HEK293 (cell line): ENCODE measurements around the gene DEAF1.

ENCODE experiments used
- CTCF ChIA-PET: fragments of 350-600 bp; formaldehyde crosslinking; extraction: SDS; loops from one replicate; lab custom pipeline; 2021; ENCODE audit warnings: antibody characterized with exemption; lab: Yijun Ruan, JAX
- POLR2A ChIA-PET: fragments of 300-600 bp; formaldehyde crosslinking; extraction: SDS; loops from one replicate; lab custom pipeline; 2020; ENCODE audit warnings: antibody characterized with exemption, inconsistent platforms; lab: Yijun Ruan, JAX
- H3K27ac ChIP-seq: fragments of 200-500 bp; sonication (Bioruptor generic); 2 replicates; pipeline ENCODE4 v1.5.1; 2014; ENCODE audit warnings: low read depth, low read length, control low read depth, inconsistent platforms; ENCODE audit errors: extremely low read depth
- H3K36me3 ChIP-seq, 2 experiments: fragments of 200-500 bp in 1 of 2; sonication (Bioruptor generic) in 1 of 2; 1 replicate in 1 of 2; 2 replicates in 1 of 2; pipeline ENCODE4 v1.5.1; 2014 to 2017; ENCODE audit warnings: inconsistent platforms in 2 of 2, low read length in 2 of 2; ENCODE audit not compliant: control insufficient read depth in 2 of 2, insufficient read depth in 1 of 2
- H3K4me1 ChIP-seq: fragments of 200-500 bp; sonication (Bioruptor generic); 2 replicates; pipeline ENCODE4 v1.5.1; 2014; ENCODE audit warnings: mild to moderate bottlenecking, low read length, inconsistent platforms; ENCODE audit not compliant: control insufficient read depth, insufficient read depth
- H3K4me3 ChIP-seq: 2 replicates; pipeline ENCODE4 v1.5.1; 2011; ENCODE audit warnings: low read depth, mild to moderate bottlenecking, control low read depth, low read length, moderate library complexity
- H3K9me3 ChIP-seq: fragments of 200-500 bp; sonication (Bioruptor generic); 2 replicates; pipeline ENCODE4 v1.5.1; 2014; ENCODE audit warnings: low read depth, low read length, inconsistent platforms; ENCODE audit not compliant: control insufficient read depth, insufficient read depth
- ATF2 ChIP-seq: fragments of 450-650 bp; formaldehyde crosslinking; IDR thresholded peaks from 2 replicates; pipeline ENCODE4 v1.5.1; 2016; ENCODE audit warnings: missing biosample characterization, missing genetic modification characterization, low read depth
- BCL6B ChIP-seq: fragments of 450-650 bp; formaldehyde crosslinking; IDR thresholded peaks from 2 replicates; pipeline ENCODE4 v1.5.1; 2017; ENCODE audit warnings: missing biosample characterization, missing genetic modification characterization
- GLI4 ChIP-seq: fragments of 450-650 bp; formaldehyde crosslinking; IDR thresholded peaks from 2 replicates; pipeline ENCODE4 v1.5.1; 2016; ENCODE audit warnings: missing biosample characterization, missing genetic modification characterization
- HOXA7 ChIP-seq: sonication (generic); formaldehyde crosslinking; IDR thresholded peaks from 2 replicates; pipeline ENCODE4 v1.8.1; 2022; ENCODE audit warnings: missing genetic modification reagents, borderline replicate concordance
- IKZF3 ChIP-seq: fragments of 450-650 bp; IDR thresholded peaks from 2 replicates; pipeline ENCODE4 v1.5.0; 2018; ENCODE audit warnings: missing biosample characterization, mild to moderate bottlenecking, missing genetic modification characterization, moderate library complexity
- PRDM4 ChIP-seq: fragments of 450-650 bp; formaldehyde crosslinking; IDR thresholded peaks from 2 replicates; pipeline ENCODE4 v1.5.1; 2017; ENCODE audit warnings: missing biosample characterization, missing genetic modification characterization
- TCF7L2 ChIP-seq: IDR thresholded peaks from 2 replicates; pipeline ENCODE4 v1.6.1; 2011; ENCODE audit warnings: low read depth, mild to moderate bottlenecking, inconsistent platforms, low read length, moderate library complexity, borderline replicate concordance
- ZBTB11 ChIP-seq: fragments of 450-650 bp; formaldehyde crosslinking; conservative IDR thresholded peaks from 2 replicates; pipeline ENCODE4 v1.5.1; 2016; ENCODE audit warnings: low read depth, missing biosample characterization, missing genetic modification characterization
- ZNF138 ChIP-seq: fragments of 450-650 bp; formaldehyde crosslinking; IDR thresholded peaks from 2 replicates; pipeline ENCODE4 v1.5.1; 2016; ENCODE audit warnings: missing biosample characterization, missing genetic modification characterization, borderline replicate concordance
- ZNF202 ChIP-seq: fragments of 450-650 bp; formaldehyde crosslinking; IDR thresholded peaks from 2 replicates; pipeline ENCODE4 v1.5.1; 2016; ENCODE audit warnings: missing biosample characterization, missing genetic modification characterization, borderline replicate concordance
- ZNF239 ChIP-seq: fragments of 450-650 bp; formaldehyde crosslinking; IDR thresholded peaks from 2 replicates; pipeline ENCODE4 v1.5.1; 2016; ENCODE audit warnings: missing biosample characterization, missing genetic modification characterization
- ZNF324 ChIP-seq: fragments of 450-650 bp; formaldehyde crosslinking; IDR thresholded peaks from 2 replicates; pipeline ENCODE4 v1.5.1; 2016; ENCODE audit warnings: missing biosample characterization, missing genetic modification characterization
- ZNF335 ChIP-seq: fragments of 450-650 bp; formaldehyde crosslinking; conservative IDR thresholded peaks from 2 replicates; pipeline ENCODE4 v1.5.1; 2016; ENCODE audit warnings: missing biosample characterization, missing genetic modification characterization
- ZNF423 ChIP-seq: fragments of 450-650 bp; formaldehyde crosslinking; IDR thresholded peaks from 2 replicates; pipeline ENCODE4 v1.5.1; 2016; ENCODE audit warnings: missing biosample characterization, missing genetic modification characterization
- ZNF704 ChIP-seq: fragments of 450-650 bp; formaldehyde crosslinking; IDR thresholded peaks from 2 replicates; pipeline ENCODE4 v1.5.1; 2016; ENCODE audit warnings: missing biosample characterization, missing genetic modification characterization
- ZNF76 ChIP-seq: fragments of 450-650 bp; formaldehyde crosslinking; IDR thresholded peaks from 2 replicates; pipeline ENCODE4; 2016; ENCODE audit warnings: low read depth, missing biosample characterization, missing genetic modification characterization, borderline replicate concordance
- ZNF785 ChIP-seq: fragments of 450-650 bp; formaldehyde crosslinking; IDR thresholded peaks from 2 replicates; pipeline ENCODE4 v1.5.1; 2016; ENCODE audit warnings: missing biosample characterization, missing genetic modification characterization
- ZSCAN18 ChIP-seq: fragments of 450-650 bp; formaldehyde crosslinking; IDR thresholded peaks from 2 replicates; pipeline ENCODE4 v1.5.1; 2016; ENCODE audit warnings: missing biosample characterization, missing genetic modification characterization
- ZSCAN30 ChIP-seq: fragments of 450-650 bp; IDR thresholded peaks from 2 replicates; pipeline ENCODE4 v1.5.1; 2018; ENCODE audit warnings: missing biosample characterization, mild to moderate bottlenecking, missing genetic modification characterization, moderate library complexity

Gene DEAF1

GRCh38 chr11:598005-598680 is 96.9 kb downstream of the DEAF1 start:
- peaks cover 13 to 90% of the 10 kb centered on the region in 2 experiments; a peak in 2 of 3 replicates for H3K36me3 ChIP-seq
- H3K9me3 ChIP-seq: no peaks in the 10 kb centered on the region
- TF ChIP-seq ZBTB11 (no peak), TCF7L2 (no peak), PRDM4 (tag by site-specific recombination) (no peak), ZNF704 (no peak), BCL6B (no peak), ZNF138 (no peak), ZNF335 (tag by site-specific recombination) (no peak)
- ChIA-PET CTCF (no interaction called here), POLR2A (no interaction called here)
- no peak overlapping the region for H3K4me3 ChIP-seq
- no peak overlapping the region for H3K27ac ChIP-seq
- no peaks in the 10 kb centered on the region for H3K4me1 ChIP-seq

GRCh38 chr11:597166-597725 is 97.8 kb downstream of the DEAF1 start:
- Histone ChIP-seq H3K4me3 (no peak overlapping the region), H3K4me1 (no peaks in the 10 kb centered on the region), H3K9me3 (no peaks in the 10 kb centered on the region), H3K36me3 (peaks cover 7 to 93% of the 10 kb centered on the region in 2 experiments; a peak in 2 of 3 replicates), H3K27ac (no peak overlapping the region)
- POLR2A ChIA-PET: no interaction called here
- CTCF ChIA-PET: no interaction called here
- TF ChIP-seq ZNF202 (tag by site-specific recombination) (no peak), ATF2 (tag by site-specific recombination) (no peak), GLI4 (tag by site-specific recombination) (no peak), HOXA7 (CRISPR knock-in tag) (no peak), ZSCAN18 (tag by site-specific recombination) (no peak), ZNF785 (tag by site-specific recombination) (no peak), IKZF3 (no peak), ZNF239 (no peak), ZNF704 (no peak), ZNF324 (tag by site-specific recombination) (no peak), ZNF423 (tag by site-specific recombination) (no peak), ZNF76 (tag by site-specific recombination) (no peak), ZSCAN30 (tag by site-specific recombination) (no peak)
